OCI-LY1 (cell line): Measurements from ENCODE around the gene CBX6.

Source experiments
- H2AFZ ChIP-seq: fragments of 200-600 bp; sonication (generic), shearing (Covaris generic); 2 replicates; pipeline ENCODE4 v1.6.0; 2014; ENCODE audit warnings: antibody characterized with exemption, mild to moderate bottlenecking, low read length
- H3F3A ChIP-seq: fragments of 200-600 bp; sonication (generic), shearing (Covaris generic); 2 replicates; pipeline ENCODE4 v1.6.0; 2014; ENCODE audit warnings: mild to moderate bottlenecking, antibody characterized with exemption, low read length, moderate library complexity; ENCODE audit not compliant: insufficient read depth
- H3K27ac ChIP-seq: fragments of 200-600 bp; sonication (generic); 2 replicates; pipeline ENCODE4 v1.5.1; 2014; ENCODE audit warnings: low read length, mixed run types, mild to moderate bottlenecking, low read depth; ENCODE audit not compliant: poor library complexity, severe bottlenecking
- H3K27me3 ChIP-seq: fragments of 200-600 bp; sonication (generic); 2 replicates; pipeline ENCODE4 v1.6.0; 2014; ENCODE audit warnings: antibody characterized with exemption, mild to moderate bottlenecking, low read length, moderate library complexity; ENCODE audit not compliant: insufficient read depth
- H3K36me3 ChIP-seq: fragments of 200-600 bp; sonication (generic); 2 replicates; pipeline ENCODE4 v1.6.1; 2014; ENCODE audit warnings: mild to moderate bottlenecking, antibody characterized with exemption, low read length, moderate library complexity, mixed read lengths; ENCODE audit not compliant: insufficient read depth
- H3K4me1 ChIP-seq: fragments of 200-600 bp; sonication (generic); 2 replicates; pipeline ENCODE4 v1.5.1; 2014; ENCODE audit warnings: mild to moderate bottlenecking, low read length, moderate library complexity; ENCODE audit not compliant: insufficient read depth, severe bottlenecking
- H3K4me2 ChIP-seq: fragments of 200-600 bp; sonication (generic), shearing (Covaris generic); 2 replicates; pipeline ENCODE4 v1.6.1; 2014; ENCODE audit warnings: low read length
- H3K4me3 ChIP-seq: fragments of 200-600 bp; sonication (generic); 2 replicates; pipeline ENCODE4 v1.5.1; 2014; ENCODE audit warnings: low read length, low read depth, mild to moderate bottlenecking, mixed read lengths; ENCODE audit not compliant: poor library complexity, severe bottlenecking
- H3K79me2 ChIP-seq: fragments of 200-600 bp; shearing (Covaris generic); 2 replicates; pipeline ENCODE4 v1.6.1; 2016; ENCODE audit warnings: mixed run types, low read length, mixed read lengths; ENCODE audit not compliant: insufficient read depth
- H3K9ac ChIP-seq: fragments of 200-600 bp; sonication (generic), shearing (Covaris generic); 2 replicates; pipeline ENCODE4 v1.6.1; 2014; ENCODE audit warnings: mild to moderate bottlenecking, low read length, mixed read lengths
- H3K9me2 ChIP-seq: fragments of 200-600 bp; sonication (generic), shearing (Covaris generic); 2 replicates; pipeline ENCODE4 v1.6.1; 2014; ENCODE audit warnings: low read depth, mild to moderate bottlenecking, low read length, mixed read lengths
- H3K9me3 ChIP-seq: fragments of 200-600 bp; shearing (Covaris generic); 2 replicates; pipeline ENCODE4 v1.6.1; 2014; ENCODE audit warnings: low read length, mixed read lengths
- H4K20me1 ChIP-seq: fragments of 200-600 bp; sonication (generic), shearing (Covaris generic); 2 replicates; pipeline ENCODE4 v1.6.0; 2016; ENCODE audit warnings: mild to moderate bottlenecking, low read length; ENCODE audit not compliant: insufficient read depth
- EZH2 ChIP-seq: fragments of 200-600 bp; sonication (generic), shearing (Covaris generic); IDR thresholded peaks from 2 replicates; pipeline ENCODE4 v1.8.0; 2017; ENCODE audit warnings: borderline replicate concordance, mixed run types, mild to moderate bottlenecking, antibody characterized with exemption, low read length, moderate library complexity, mixed read lengths
- TF ChIP-seq, protein P1 (sequence below): fragments of 200-600 bp; sonication (generic), shearing (Covaris generic); IDR thresholded peaks from 2 replicates; pipeline ENCODE4 v1.5.1; 2017; ENCODE audit warnings: mild to moderate bottlenecking, antibody characterized with exemption, low read length, moderate library complexity, mixed read lengths

Gene CBX6

DNA sequence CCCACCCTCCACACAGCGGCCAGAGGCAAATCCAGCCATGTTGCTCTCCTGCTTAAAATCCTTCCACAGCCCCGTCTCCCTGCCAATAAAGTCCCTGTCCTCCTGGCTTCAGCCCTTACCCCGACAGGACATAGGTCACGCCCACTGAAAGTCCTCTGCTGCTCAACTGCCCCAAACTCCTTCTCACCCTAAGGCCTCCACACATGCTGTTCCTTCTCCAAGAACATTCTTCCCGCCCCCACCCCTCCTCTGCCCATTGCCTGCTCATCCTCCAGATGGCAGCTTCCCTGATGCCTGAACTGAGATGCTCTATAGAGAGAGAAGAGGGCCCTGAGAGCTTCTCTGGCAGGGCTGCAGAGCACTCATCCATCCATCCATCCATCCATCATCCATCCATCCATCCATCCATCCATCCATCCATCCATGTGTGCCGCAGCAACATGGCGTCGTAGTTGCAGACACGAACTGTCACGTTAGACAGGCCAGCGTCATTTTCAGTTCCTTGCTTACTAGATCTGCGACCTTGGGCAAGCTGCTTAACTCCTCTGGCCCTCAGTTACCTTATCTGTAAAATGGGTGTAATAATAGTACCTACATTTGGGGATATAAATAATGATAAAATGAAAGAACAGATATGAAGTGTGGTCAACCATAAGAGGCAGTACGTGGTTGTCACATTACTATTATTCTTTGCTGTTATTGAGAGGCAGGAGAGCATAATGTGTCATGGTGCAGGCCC, 37.6 kb downstream of the CBX6 start:
- H3K4me2 ChIP-seq = no peak overlapping the region
- no peaks in the 10 kb centered on the region; the same call in 1 of the 2 replicates for H3K27me3 ChIP-seq
- no peaks in the 10 kb centered on the region for H3K79me2 ChIP-seq
- no peaks in the 10 kb centered on the region for H4K20me1 ChIP-seq
- no peak overlapping the region for H2AFZ ChIP-seq
- H3K9me3 ChIP-seq = no peaks in the 10 kb centered on the region
- no peaks in the 10 kb centered on the region for H3K36me3 ChIP-seq
- no peak overlapping the region for H3K27ac ChIP-seq
- no peaks in the 10 kb centered on the region for H3K4me1 ChIP-seq
- TF ChIP-seq EZH2 = no peak
- TF ChIP-seq, protein P1, sequence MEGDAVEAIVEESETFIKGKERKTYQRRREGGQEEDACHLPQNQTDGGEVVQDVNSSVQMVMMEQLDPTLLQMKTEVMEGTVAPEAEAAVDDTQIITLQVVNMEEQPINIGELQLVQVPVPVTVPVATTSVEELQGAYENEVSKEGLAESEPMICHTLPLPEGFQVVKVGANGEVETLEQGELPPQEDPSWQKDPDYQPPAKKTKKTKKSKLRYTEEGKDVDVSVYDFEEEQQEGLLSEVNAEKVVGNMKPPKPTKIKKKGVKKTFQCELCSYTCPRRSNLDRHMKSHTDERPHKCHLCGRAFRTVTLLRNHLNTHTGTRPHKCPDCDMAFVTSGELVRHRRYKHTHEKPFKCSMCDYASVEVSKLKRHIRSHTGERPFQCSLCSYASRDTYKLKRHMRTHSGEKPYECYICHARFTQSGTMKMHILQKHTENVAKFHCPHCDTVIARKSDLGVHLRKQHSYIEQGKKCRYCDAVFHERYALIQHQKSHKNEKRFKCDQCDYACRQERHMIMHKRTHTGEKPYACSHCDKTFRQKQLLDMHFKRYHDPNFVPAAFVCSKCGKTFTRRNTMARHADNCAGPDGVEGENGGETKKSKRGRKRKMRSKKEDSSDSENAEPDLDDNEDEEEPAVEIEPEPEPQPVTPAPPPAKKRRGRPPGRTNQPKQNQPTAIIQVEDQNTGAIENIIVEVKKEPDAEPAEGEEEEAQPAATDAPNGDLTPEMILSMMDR = no peak
- H3K9ac ChIP-seq = no peak overlapping the region
- no peaks in the 10 kb centered on the region for H3F3A ChIP-seq
- H3K4me3 ChIP-seq = no peak overlapping the region
- no peaks in the 10 kb centered on the region for H3K9me2 ChIP-seq

DNA sequence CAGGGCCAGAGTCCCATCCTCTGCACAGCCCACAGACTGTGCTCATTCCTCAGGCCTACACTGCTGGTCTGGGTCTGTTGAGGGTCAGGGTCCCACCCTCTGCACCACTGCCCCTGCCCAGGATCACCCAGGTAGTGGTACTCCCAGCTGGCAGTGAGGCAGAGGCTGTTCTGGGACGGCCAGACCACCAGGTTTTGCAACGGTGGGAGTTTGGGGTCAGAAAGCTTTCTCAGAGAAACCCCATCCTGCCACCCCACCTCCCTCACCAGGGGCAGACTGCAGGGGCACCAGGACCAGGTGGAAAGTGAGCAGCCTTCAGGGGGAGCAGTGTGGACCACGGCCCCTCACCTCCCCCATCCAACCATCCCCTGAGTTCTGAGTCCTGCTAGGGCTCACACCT, 39.0 kb downstream of the CBX6 start:
- Histone ChIP-seq H3K9me3 (no peaks in the 10 kb centered on the region), H3K27ac (no peak overlapping the region), H3K36me3 (no peaks in the 10 kb centered on the region), H3K4me1 (no peaks in the 10 kb centered on the region), H4K20me1 (no peaks in the 10 kb centered on the region), H3K4me2 (no peak overlapping the region), H3K27me3 (no peaks in the 10 kb centered on the region; the same call in 1 of the 2 replicates), H3K4me3 (no peak overlapping the region), H3K79me2 (no peaks in the 10 kb centered on the region), H3K9ac (no peak overlapping the region), H2AFZ (no peak overlapping the region), H3F3A (no peaks in the 10 kb centered on the region), H3K9me2 (no peaks in the 10 kb centered on the region)
- TF ChIP-seq EZH2 = no peak
- TF ChIP-seq, protein P1 = no peak

DNA sequence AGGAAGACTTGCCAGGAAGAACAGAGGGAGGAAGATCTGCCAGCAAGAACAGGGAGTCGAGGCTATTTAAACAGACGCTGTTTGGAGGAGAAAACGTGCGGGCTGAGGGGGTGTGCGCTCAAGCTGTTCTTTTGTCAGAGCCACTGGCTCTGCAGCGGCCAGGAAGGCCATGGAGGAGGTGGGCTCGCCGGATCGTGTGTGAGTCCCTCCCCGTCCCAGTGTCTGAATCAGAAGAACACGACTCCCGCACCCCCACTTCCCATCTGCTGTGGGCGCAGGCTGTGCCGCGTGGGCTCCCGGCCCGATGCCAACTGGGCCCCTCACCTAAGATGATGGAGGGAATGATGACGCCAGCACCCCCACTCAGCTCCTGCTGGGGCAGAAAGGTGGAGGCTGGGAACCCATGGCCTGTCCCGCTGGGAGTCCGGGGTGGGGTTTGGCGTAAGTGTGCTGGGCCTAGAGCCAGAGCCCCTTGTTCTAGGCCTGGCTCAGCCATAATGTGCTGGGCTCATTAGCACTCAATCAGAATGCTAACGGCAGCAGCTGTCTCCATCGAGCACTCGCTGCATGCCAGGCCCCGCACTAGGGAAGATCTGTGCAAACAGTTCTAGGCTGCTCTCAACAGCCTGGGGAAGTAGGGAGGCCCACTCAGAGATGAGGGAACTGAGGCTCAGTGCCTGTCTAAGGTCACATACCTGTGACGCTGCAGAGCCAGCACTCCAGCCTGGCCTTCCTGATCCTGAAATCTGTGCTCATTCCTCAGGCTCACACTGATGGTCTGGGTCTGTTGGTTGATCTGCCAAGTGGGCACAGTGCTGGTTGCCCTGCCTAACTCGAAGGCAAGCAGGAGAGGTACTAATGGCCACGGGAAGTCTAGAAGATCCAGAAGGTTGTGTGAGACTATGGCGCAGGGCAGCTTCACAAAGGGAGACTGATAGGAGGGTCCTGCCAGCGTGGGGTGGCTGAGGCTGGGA, 39.7 kb downstream of the CBX6 start:
- no peaks in the 10 kb centered on the region for H3K9me3 ChIP-seq
- H2AFZ ChIP-seq = no peak overlapping the region
- H3K79me2 ChIP-seq = no peaks in the 10 kb centered on the region
- H3K4me1 ChIP-seq = no peaks in the 10 kb centered on the region
- no peak overlapping the region for H3K4me2 ChIP-seq
- H3K9ac ChIP-seq = no peak overlapping the region
- no peaks in the 10 kb centered on the region for H3K36me3 ChIP-seq
- no peaks in the 10 kb centered on the region for H4K20me1 ChIP-seq
- H3K27ac ChIP-seq = no peak overlapping the region
- no peaks in the 10 kb centered on the region for H3F3A ChIP-seq
- no peaks in the 10 kb centered on the region; the same call in 1 of the 2 replicates for H3K27me3 ChIP-seq
- H3K4me3 ChIP-seq = no peak overlapping the region
- TF ChIP-seq, protein P1 = no peak
- no peak for TF ChIP-seq EZH2
- no peaks in the 10 kb centered on the region for H3K9me2 ChIP-seq
